HL-60 (cell line): ENCODE measurements around the gene MACF1.

Source experiments
- CTCF ChIP-seq: IDR thresholded peaks from one replicate; pipeline ENCODE4 v1.5.1; 2011; ENCODE audit warnings: low read length, control low read depth, inconsistent platforms; ENCODE audit not compliant: insufficient read depth
- GABPA ChIP-seq: IDR thresholded peaks from 2 replicates; pipeline ENCODE4 v1.6.1; 2012; ENCODE audit warnings: low read depth
- POLR2AphosphoS5 ChIP-seq: IDR thresholded peaks from 2 replicates; pipeline ENCODE4 v1.6.1; 2012; ENCODE audit warnings: low read depth
- REST ChIP-seq: IDR thresholded peaks from 2 replicates; pipeline ENCODE4 v1.6.1; 2012; ENCODE audit warnings: low read depth; ENCODE audit not compliant: insufficient replicate concordance
- SPI1 ChIP-seq: IDR thresholded peaks from 2 replicates; pipeline ENCODE4 v1.6.1; 2012; ENCODE audit warnings: low read depth, mild to moderate bottlenecking, borderline replicate concordance

GRCh38 chr1:39317910-39318633 is 113.6 kb downstream of the MACF1 start:
- TF ChIP-seq CTCF (no peak), REST (no peak), GABPA (no peak), POLR2AphosphoS5 (no peak), SPI1 (no peak)
